Lung (tissue), 12 donors: Measurements from ENCODE around the gene TSPAN17. TPM values are rescaled to one million over a fixed set of nuclear protein-coding genes. Genes with fewer than 3 reads are reported as not detected.

Experiments
- ATAC-seq: fragments of 200-7000 bp; cut with Tn5 transposase; one replicate; pipeline ENCODE4 v1.9.1; 2020; ENCODE audit warnings: moderate number of reproducible peaks; ENCODE audit not compliant: insufficient read depth, low FRiP score
- DNase-seq, 3 donors: peaks; one replicate each; pipeline ENCODE4 v3.0.0-alpha.2; 2013 to 2017
- H3K27ac ChIP-seq, 2 donors: one replicate each; pipeline ENCODE4 v1.5.1; 2013; ENCODE audit warnings: mild to moderate bottlenecking in 2 of 2, moderate library complexity in 2 of 2, control low read depth in 1 of 2, inconsistent platforms in 1 of 2, low read depth in 1 of 2, low read length in 1 of 2
- H3K27me3 ChIP-seq, 3 donors: one replicate each; pipeline ENCODE4 v1.5.1; 2013; ENCODE audit warnings: low read length in 2 of 3; ENCODE audit not compliant: control insufficient read depth in 3 of 3, insufficient read depth in 3 of 3
- H3K36me3 ChIP-seq, 4 donors: one replicate each; pipeline ENCODE4 v1.5.1; 2013; ENCODE audit warnings: low read length in 4 of 4, mild to moderate bottlenecking in 1 of 4, moderate library complexity in 1 of 4; ENCODE audit not compliant: control insufficient read depth in 4 of 4, insufficient read depth in 4 of 4
- H3K4me1 ChIP-seq, 5 donors: one replicate each; pipeline ENCODE4 v1.5.1; 2013; ENCODE audit warnings: low read length in 5 of 5, mild to moderate bottlenecking in 2 of 5, moderate library complexity in 1 of 5; ENCODE audit not compliant: control insufficient read depth in 5 of 5, insufficient read depth in 5 of 5
- H3K4me3 ChIP-seq: one replicate; pipeline ENCODE4 v1.5.1; 2013; ENCODE audit warnings: mild to moderate bottlenecking, control low read depth, moderate library complexity
- H3K9ac ChIP-seq, 2 donors: one replicate each; pipeline ENCODE4 v1.5.1; 2013; ENCODE audit warnings: low read length in 2 of 2, control low read depth in 1 of 2; ENCODE audit not compliant: insufficient read depth in 1 of 2
- H3K9me3 ChIP-seq, 4 donors: one replicate each; pipeline ENCODE4 v1.5.1; 2013; ENCODE audit warnings: low read length in 3 of 4, mild to moderate bottlenecking in 1 of 4, moderate library complexity in 1 of 4; ENCODE audit not compliant: control insufficient read depth in 4 of 4, insufficient read depth in 3 of 4
- WGBS, 2 donors: extraction: QIAGEN DNeasy Blood & Tissue Kit; methylation state at CpG; one replicate each; pipeline ENCODE4 v1.1.7; 2013; 5-methylcytosine and 5-hydroxymethylcytosine counted together
- polyA plus RNA-seq, 2 donors: library from polyadenylated mRNA; stranded (reverse); fragments of 200-250 nt; gene quantifications; one replicate each; pipeline ENCODE4 v1.2.1, GENCODE V29; 2013
- total RNA-seq, 2 donors: library from RNA; depleted of rRNA in 1 of 2; stranded (reverse); fragments of >200 nt in 1 of 2; gene quantifications; one replicate each; pipeline ENCODE4 v1.2.1, GENCODE V29; 2014 to 2021
- TF ChIP-seq, protein P1 (sequence below): IDR thresholded peaks from 2 replicates; pipeline ENCODE4 v1.5.1; 2012; ENCODE audit warnings: mild to moderate bottlenecking; ENCODE audit errors: control extremely low read depth, extremely low read depth
- donor health status: control.
- donor health status: control.
- donor health status: Bipolar disorder and iron deficiency.
- donor health status: healthy.
- donor health status: DM: yes; HTN: yes; CAD: no.

TSPAN17 gene
- total and polyA plus RNA-seq, 4 donors: 14.8 to 37.4 (median 27.8) TPM

DNA sequence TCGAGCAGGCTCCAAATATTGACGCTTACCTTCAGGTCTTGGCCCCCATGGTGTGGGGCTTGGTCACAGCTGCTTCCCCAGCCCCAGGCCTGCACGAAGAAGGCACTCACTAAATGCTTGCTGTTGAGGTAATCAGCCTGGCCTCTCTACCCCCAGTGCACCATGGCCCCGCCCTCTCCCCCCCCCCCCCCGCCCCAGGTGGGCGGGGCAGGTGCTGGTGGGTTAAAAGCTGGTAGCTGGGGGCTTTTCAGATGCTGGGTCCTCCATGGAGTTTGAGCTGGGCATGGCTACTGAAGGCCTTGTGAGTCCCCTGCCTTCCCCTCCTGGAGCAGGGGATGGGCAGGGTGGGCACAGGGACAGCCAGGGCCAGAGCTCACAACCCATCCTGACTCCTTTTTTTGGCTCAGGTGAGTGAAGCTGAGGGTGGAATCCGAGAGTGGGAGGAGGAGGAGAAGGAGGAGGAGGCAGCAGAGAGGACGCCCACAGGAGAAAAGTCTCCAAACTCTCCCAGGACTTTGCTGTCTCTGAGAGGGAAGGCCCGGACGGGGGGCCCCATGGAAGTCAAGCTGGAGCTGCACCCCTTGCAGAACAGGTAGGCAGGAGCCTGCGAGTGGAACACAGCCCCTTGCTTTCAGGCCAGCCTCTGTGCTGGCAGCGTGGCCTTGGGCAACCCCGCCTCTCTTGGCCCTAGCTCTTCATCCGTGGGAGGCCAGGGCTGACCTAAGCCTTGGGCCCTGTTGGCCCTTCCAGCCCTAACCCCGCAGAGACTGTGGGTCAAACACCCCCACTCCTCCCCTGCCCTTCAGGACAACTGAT is 4.4 kb upstream of the TSPAN17 start:
- Histone ChIP-seq H3K27ac (no peak overlapping the region), H3K4me3 (no peak overlapping the region), H3K9me3 (no peaks in the 10 kb centered on the region), H3K36me3 (no peaks in the 10 kb centered on the region), H3K9ac (no peak overlapping the region), H3K4me1 (peaks cover 0 to 6% (median 2%) of the 10 kb centered on the region in 5 donors), H3K27me3 (peaks cover 0 to 3% (median 0%) of the 10 kb centered on the region in 3 donors)
- TF ChIP-seq, protein P1, sequence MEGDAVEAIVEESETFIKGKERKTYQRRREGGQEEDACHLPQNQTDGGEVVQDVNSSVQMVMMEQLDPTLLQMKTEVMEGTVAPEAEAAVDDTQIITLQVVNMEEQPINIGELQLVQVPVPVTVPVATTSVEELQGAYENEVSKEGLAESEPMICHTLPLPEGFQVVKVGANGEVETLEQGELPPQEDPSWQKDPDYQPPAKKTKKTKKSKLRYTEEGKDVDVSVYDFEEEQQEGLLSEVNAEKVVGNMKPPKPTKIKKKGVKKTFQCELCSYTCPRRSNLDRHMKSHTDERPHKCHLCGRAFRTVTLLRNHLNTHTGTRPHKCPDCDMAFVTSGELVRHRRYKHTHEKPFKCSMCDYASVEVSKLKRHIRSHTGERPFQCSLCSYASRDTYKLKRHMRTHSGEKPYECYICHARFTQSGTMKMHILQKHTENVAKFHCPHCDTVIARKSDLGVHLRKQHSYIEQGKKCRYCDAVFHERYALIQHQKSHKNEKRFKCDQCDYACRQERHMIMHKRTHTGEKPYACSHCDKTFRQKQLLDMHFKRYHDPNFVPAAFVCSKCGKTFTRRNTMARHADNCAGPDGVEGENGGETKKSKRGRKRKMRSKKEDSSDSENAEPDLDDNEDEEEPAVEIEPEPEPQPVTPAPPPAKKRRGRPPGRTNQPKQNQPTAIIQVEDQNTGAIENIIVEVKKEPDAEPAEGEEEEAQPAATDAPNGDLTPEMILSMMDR: no peak
- DNase-seq (no peak), ATAC-seq (no peak)
- WGBS, 2 donors: 57 to 70% methylated on average over 14 to 15 of the region's 15 CpGs

DNA sequence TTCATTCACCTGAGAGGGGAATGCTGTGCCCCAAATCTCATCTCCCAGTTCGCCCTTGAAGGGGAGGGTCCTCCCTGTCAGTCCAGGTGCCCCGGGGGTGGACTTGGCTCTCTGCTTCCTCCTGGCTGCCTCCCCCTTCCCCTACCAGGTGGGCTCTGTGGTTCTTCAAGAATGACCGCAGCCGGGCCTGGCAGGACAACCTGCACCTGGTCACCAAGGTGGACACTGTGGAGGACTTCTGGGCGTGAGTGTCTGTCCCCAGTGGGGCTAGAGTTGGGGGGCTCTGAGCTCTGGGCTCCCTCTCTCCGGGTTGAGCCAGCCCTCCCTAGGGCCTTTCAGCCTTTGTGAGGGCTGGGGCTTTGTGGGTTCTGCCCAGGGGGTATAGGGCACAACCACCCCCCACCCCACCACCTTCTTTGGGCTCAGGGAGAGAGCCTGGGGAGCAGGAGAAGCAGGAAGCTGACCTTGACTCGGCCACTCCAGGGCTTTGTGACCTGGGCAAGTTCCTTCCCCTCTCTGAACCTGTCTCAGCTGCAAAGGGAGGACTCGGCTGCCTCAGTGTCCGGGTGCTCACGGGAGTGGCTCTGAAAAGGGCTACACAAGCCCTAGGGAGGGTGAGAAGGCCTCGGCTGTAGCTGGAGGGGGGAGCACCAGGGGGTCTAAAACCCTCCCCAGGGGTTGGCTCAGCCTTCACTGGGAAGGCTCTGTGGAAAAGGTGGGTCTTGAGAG is 3.6 kb upstream of the TSPAN17 start:
- ATAC-seq (no peak), DNase-seq (no peak)
- no peak overlapping the region for H3K4me3 ChIP-seq
- TF ChIP-seq, protein P1: no peak
- H3K27me3 ChIP-seq: peaks cover 0 to 3% (median 0%) of the 10 kb centered on the region in 3 donors
- H3K4me1 ChIP-seq: peaks cover 0 to 13% (median 4%) of the 10 kb centered on the region in 5 donors
- no peak overlapping the region for H3K9ac ChIP-seq
- no peak overlapping the region for H3K27ac ChIP-seq
- 84 to 90% methylated on average over 11 of the region's 11 CpGs for WGBS, 2 donors
- no peaks in the 10 kb centered on the region for H3K36me3 ChIP-seq
- H3K9me3 ChIP-seq: no peaks in the 10 kb centered on the region

DNA sequence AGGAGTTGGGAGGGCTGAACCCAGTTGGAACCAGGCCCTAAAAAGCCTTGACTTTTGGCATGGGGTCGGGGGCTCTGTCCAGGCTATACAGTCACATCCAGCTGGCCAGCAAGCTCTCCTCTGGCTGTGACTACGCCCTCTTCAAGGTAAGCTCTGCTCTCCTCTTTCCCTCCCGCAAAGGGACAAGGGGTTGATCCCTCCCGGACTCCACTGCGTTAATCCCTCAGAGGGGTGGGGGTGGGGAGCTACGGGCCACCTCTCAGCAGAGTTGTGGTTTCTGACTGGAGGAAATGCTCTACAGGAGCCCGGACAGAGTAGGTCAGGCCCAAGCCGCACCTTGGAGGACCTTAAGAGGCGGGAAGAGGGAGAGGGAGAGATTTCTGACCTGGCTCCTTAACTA is 3.0 kb upstream of the TSPAN17 start:
- no peaks in the 10 kb centered on the region for H3K9me3 ChIP-seq
- no peak overlapping the region for H3K4me3 ChIP-seq
- no peaks in the 10 kb centered on the region for H3K36me3 ChIP-seq
- ATAC-seq: no peak
- no peak for DNase-seq
- peaks cover 0 to 3% (median 0%) of the 10 kb centered on the region in 3 donors for H3K27me3 ChIP-seq
- peaks cover 0 to 14% (median 4%) of the 10 kb centered on the region in 5 donors for H3K4me1 ChIP-seq
- no peak overlapping the region for H3K27ac ChIP-seq
- TF ChIP-seq, protein P1: no peak
- no peak overlapping the region for H3K9ac ChIP-seq
- WGBS, 2 donors: 65 to 72% methylated on average over 9 of the region's 9 CpGs
